Measurements from ENCODE around the gene USP48.

DNA sequence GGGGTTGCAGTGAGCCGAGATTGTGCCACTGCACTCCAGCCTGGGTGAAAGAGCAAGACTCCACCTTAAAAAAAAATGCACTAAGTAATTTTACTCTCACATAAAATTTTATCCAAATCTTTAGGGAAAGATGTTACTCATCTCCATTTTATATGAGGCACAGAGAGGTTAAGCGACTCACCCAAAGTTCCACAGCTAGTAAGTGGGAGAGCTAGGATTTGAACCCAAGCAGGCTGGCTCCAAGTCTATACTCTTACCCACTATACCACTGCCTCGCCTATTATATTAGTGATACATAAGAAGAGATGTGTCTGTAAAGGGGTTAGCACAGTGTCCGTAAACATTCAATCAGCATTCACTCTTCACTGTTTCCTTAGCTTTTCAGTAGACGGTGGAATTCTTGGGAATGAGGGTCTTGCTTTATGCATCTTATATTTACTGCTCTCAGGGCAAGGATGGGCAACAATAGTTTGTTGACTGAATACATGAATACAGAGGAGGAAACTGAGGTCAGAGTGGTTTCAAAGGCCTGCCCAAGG is 44.3 kb upstream of the USP48 start:
- TF ChIP-seq, protein P1, sequence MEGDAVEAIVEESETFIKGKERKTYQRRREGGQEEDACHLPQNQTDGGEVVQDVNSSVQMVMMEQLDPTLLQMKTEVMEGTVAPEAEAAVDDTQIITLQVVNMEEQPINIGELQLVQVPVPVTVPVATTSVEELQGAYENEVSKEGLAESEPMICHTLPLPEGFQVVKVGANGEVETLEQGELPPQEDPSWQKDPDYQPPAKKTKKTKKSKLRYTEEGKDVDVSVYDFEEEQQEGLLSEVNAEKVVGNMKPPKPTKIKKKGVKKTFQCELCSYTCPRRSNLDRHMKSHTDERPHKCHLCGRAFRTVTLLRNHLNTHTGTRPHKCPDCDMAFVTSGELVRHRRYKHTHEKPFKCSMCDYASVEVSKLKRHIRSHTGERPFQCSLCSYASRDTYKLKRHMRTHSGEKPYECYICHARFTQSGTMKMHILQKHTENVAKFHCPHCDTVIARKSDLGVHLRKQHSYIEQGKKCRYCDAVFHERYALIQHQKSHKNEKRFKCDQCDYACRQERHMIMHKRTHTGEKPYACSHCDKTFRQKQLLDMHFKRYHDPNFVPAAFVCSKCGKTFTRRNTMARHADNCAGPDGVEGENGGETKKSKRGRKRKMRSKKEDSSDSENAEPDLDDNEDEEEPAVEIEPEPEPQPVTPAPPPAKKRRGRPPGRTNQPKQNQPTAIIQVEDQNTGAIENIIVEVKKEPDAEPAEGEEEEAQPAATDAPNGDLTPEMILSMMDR (IDR thresholded peaks at IDR 0.05) = no peak
- no peak for TF ChIP-seq POLR2A (IDR thresholded peaks at IDR 0.05)

All from vagina (tissue), 2 donors.